HG03095 (cell line): ENCODE results near the gene TBC1D23.
"Not testable (repeated sequence)": the region's sequence is repeated elsewhere in the genome, so short reads cannot be mapped to it uniquely, and the experiment has no call there.

ENCODE experiments used
- ATAC-seq: cut with Tn5 transposase; IDR thresholded peaks from one replicate; pipeline ENCODE4 v1.9.1; 2021; ENCODE audit warnings: moderate library complexity; ENCODE audit not compliant: unreplicated experiment

The TBC1D23 gene

GRCh38 chr3:100254168-100254777 is 6.5 kb upstream of the TBC1D23 start:
- ATAC-seq: no peak

- no peak for ATAC-seq
Observed at GRCh38 chr3:100256731-100257151, 4.1 kb upstream of the TBC1D23 start.

- ATAC-seq: no peak
Observed at GRCh38 chr3:100257586-100257985, 3.2 kb upstream of the TBC1D23 start.

GRCh38 chr3:100260081-100260684 is 609 bp upstream of the TBC1D23 start:
- ATAC-seq: no peak

GRCh38 chr3:100261485-100261903 is 702 bp downstream of the TBC1D23 start:
- no peak for ATAC-seq

- not testable (repeated sequence) for ATAC-seq
Observed at GRCh38 chr3:100262925-100263324, 2.1 kb downstream of the TBC1D23 start.

- ATAC-seq: no peak
Observed at GRCh38 chr3:100263583-100263982, 2.8 kb downstream of the TBC1D23 start.

- ATAC-seq: no peak
Observed at GRCh38 chr3:100264242-100264641, 3.5 kb downstream of the TBC1D23 start.

- ATAC-seq: no peak
Observed at GRCh38 chr3:100265016-100265415, 4.2 kb downstream of the TBC1D23 start.

GRCh38 chr3:100266531-100266930 is 5.7 kb downstream of the TBC1D23 start:
- ATAC-seq: no peak

GRCh38 chr3:100268156-100268555 is 7.4 kb downstream of the TBC1D23 start:
- no peak for ATAC-seq

- no peak for ATAC-seq
Observed at GRCh38 chr3:100269001-100269400, 8.2 kb downstream of the TBC1D23 start.

GRCh38 chr3:100269410-100270214 is 8.8 kb downstream of the TBC1D23 start:
- ATAC-seq: no peak

GRCh38 chr3:100270215-100270583 is 9.4 kb downstream of the TBC1D23 start:
- no peak for ATAC-seq

GRCh38 chr3:100271522-100271921 is 10.7 kb downstream of the TBC1D23 start:
- no peak for ATAC-seq

- not testable (repeated sequence) for ATAC-seq
Observed at GRCh38 chr3:100272797-100273611, 12.2 kb downstream of the TBC1D23 start.

GRCh38 chr3:100274361-100274760 is 13.6 kb downstream of the TBC1D23 start:
- no peak for ATAC-seq

- ATAC-seq: no peak
Observed at GRCh38 chr3:100277255-100277800, 16.5 kb downstream of the TBC1D23 start.

GRCh38 chr3:100278910-100279309 is 18.1 kb downstream of the TBC1D23 start:
- no peak for ATAC-seq

GRCh38 chr3:100288288-100288894 is 27.6 kb downstream of the TBC1D23 start:
- ATAC-seq: no peak
